ENCODE measurements around the gene FGF1. TPM values are rescaled to one million over a fixed set of nuclear protein-coding genes. Genes with fewer than 3 reads are reported as not detected.

FGF1 gene
- total and polyA plus RNA-seq, 2 of the 4 experiments (the other 2 are of a cell fraction) = 7.6 to 7.7 TPM

- H3K4me2 ChIP-seq (ENCODE audit: low read depth, low read length) = peak overlapping the region; percentile 45; the same call in 1 of the 2 replicates
- in situ Hi-C loops (cut with MboI; ENCODE audit: low sequenced_read_pairs) = loop anchor here (5.0 kb wide), 1 partner anchor 84 kb away; no protein-coding TSS in a partner anchor
These were observed 72.6 kb downstream of the FGF1 start for GRCh38 chr5:142613271-142613671.

More at GRCh38 chr5:142613271-142613671, 72.6 kb downstream of the FGF1 start:
- no peak overlapping the region for H3K9ac ChIP-seq (ENCODE audit: low read depth, low read length)
- ChIA-PET POLR2A (ENCODE audit: unreplicated experiment) (no interaction called here), CTCF (no interaction called here)
- H3K79me1 ChIP-seq (ENCODE audit: low read depth in 1 of 2, low read length in 2 of 2) = peaks cover 3 to 26% of the 10 kb centered on the region in 2 experiments; a peak in 2 of 4 replicates
- H2AK5ac ChIP-seq (ENCODE audit: low read depth, low read length) = peak overlapping the region; percentile 96; the same call in 1 of the 2 replicates
- H4K8ac ChIP-seq (ENCODE audit: low read depth in 2 of 2, low read length in 2 of 2) = peak overlapping the region; percentile 72 to 81; a peak in 2 of 4 replicates
- no peak overlapping the region for H3K4me3 ChIP-seq (ENCODE audit: insufficient read depth, low read depth, low read length)
- H3K4me1 ChIP-seq (ENCODE audit: control insufficient read depth, insufficient read depth, low read length) = peaks cover 20% of the 10 kb centered on the region
- no TSS peak for BruUV-seq (replicated peaks)
- H4K5ac ChIP-seq (ENCODE audit: low read depth, low read length) = 0 out of 2 replicates have a peak overlapping the region, but pooled peaks have one; percentile 47
- H3K36me3 ChIP-seq (ENCODE audit: control insufficient read depth, insufficient read depth, low read length) = no peaks in the 10 kb centered on the region
- dilution Hi-C loops (cut with HindIII; ENCODE audit: low sequenced_read_pairs, unreplicated experiment) = no loop called here
- TF ChIP-seq, protein P1, sequence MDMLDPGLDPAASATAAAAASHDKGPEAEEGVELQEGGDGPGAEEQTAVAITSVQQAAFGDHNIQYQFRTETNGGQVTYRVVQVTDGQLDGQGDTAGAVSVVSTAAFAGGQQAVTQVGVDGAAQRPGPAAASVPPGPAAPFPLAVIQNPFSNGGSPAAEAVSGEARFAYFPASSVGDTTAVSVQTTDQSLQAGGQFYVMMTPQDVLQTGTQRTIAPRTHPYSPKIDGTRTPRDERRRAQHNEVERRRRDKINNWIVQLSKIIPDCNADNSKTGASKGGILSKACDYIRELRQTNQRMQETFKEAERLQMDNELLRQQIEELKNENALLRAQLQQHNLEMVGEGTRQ (IDR thresholded peaks at IDR 0.05; ENCODE audit: low read depth, low read length) = no peak
- peak; percentile 67 for TF ChIP-seq CEBPB (IDR thresholded peaks at IDR 0.05; ENCODE audit: low read depth, low read length)
- no peak for TF ChIP-seq NFE2L2 (IDR thresholded peaks at IDR 0.05; ENCODE audit: low read depth, low read length)
- 0 out of 2 replicates have a peak, but pooled peaks have one; percentile 2 for TF ChIP-seq MAFK (IDR thresholded peaks at IDR 0.05; ENCODE audit: low read depth, low read length)
- peak; percentile 35; the same call in 1 of the 2 replicates for TF ChIP-seq BHLHE40 (IDR thresholded peaks at IDR 0.05; ENCODE audit: low read depth, low read length)
- H2BK120ac ChIP-seq (ENCODE audit: low read depth, low read length) = peak overlapping the region; percentile 95
- peak overlapping the region; percentile 58 for H2AK9ac ChIP-seq (replicated peaks; ENCODE audit: low read depth, low read length, poor library complexity)
- intact Hi-C loops (cut with micrococcal nuclease) = loop anchor here (5.0 kb wide), 2 partner anchors 269 to 461 kb away; no protein-coding TSS in a partner anchor
- 0% methylated on average over 2 of the region's 9 CpGs; no CpG with 5 or more reads in 1 of the 2 experiments for WGBS, 2 experiments (ENCODE audit: extremely low coverage in 2 of 2, insufficient read length in 1 of 2)
- peak overlapping the region; percentile 96 for H3K14ac ChIP-seq (replicated peaks; ENCODE audit: low read depth, low read length)
- H3K9me3 ChIP-seq (ENCODE audit: control insufficient read depth, insufficient read depth, low read length) = no peaks in the 10 kb centered on the region
- peak overlapping the region; percentile 48 for H2AFZ ChIP-seq (replicated peaks; ENCODE audit: low read length, poor library complexity)
- peak overlapping the region; percentile 99 for H2BK15ac ChIP-seq (ENCODE audit: low read depth, low read length)
- H3K27me3 ChIP-seq (ENCODE audit: control insufficient read depth, insufficient read depth, low read length) = no peaks in the 10 kb centered on the region
- H4K91ac ChIP-seq (ENCODE audit: insufficient read depth, low read depth, low read length) = peak overlapping the region; percentile 91
- H3K4ac ChIP-seq (ENCODE audit: low read depth, low read length) = peak overlapping the region; percentile 91
- H2BK5ac ChIP-seq (ENCODE audit: low read depth, low read length, poor library complexity, severe bottlenecking) = peak overlapping the region; percentile 83
- peak overlapping the region; percentile 21; the same call in 1 of the 2 replicates for H3K23ac ChIP-seq (ENCODE audit: low read depth, low read length)
- peak overlapping the region; percentile 84 for H3K27ac ChIP-seq (ENCODE audit: insufficient read depth, low read length)
- peak overlapping the region; percentile 56; the same call in 1 of the 2 replicates for H3K18ac ChIP-seq (ENCODE audit: low read depth, low read length)
- H2BK20ac ChIP-seq (ENCODE audit: low read depth, low read length) = peak overlapping the region; percentile 91
- H3K56ac ChIP-seq (ENCODE audit: extremely low read depth, insufficient read depth, low read length) = peak overlapping the region; percentile 41; the same call in 1 of the 2 replicates
- H4K20me1 ChIP-seq (ENCODE audit: insufficient read depth, low read length) = no peaks in the 10 kb centered on the region
- H3K9me1 ChIP-seq (ENCODE audit: insufficient read depth, low read length) = peaks cover 21% of the 10 kb centered on the region
- peak; percentile 73 for ATAC-seq (ENCODE audit: low read depth)
- DNase-seq = peak; percentile 95
